GM12878 (cell line): ENCODE results near the gene IL37. TPM values are rescaled to one million over a fixed set of nuclear protein-coding genes. Genes with fewer than 3 reads are reported as not detected.

ENCODE experiments used
- ATAC-seq: fragments of 200-7000 bp; cut with Tn5 transposase; 3 replicates; pipeline ENCODE4 v1.9.1; 2020; ENCODE audit warnings: mild to moderate bottlenecking, moderate library complexity
- BruUV-seq: library from RNA; stranded (reverse); fragments of 400-500 nt; replicated peaks from 2 replicates; lab custom pipeline; 2021; lab: Mats Ljungman, UMichigan
- CTCF ChIA-PET: fragments of 300-600 bp; sonication (Branson Sonifier 250); formaldehyde crosslinking; extraction: SDS; loops from one replicate; lab custom pipeline; 2021; ENCODE audit warnings: inconsistent platforms; lab: Yijun Ruan, JAX
- POLR2A ChIA-PET: fragments of 350-600 bp; formaldehyde crosslinking; extraction: SDS; loops from one replicate; lab custom pipeline; 2021; ENCODE audit warnings: inconsistent platforms; lab: Charles Lee
- RAD21 ChIA-PET: fragments of 300-600 bp; sonication (Branson Sonifier 250); formaldehyde crosslinking; loops from one replicate; lab custom pipeline; 2023; ENCODE audit warnings: antibody characterized with exemption; ENCODE audit not compliant: unreplicated experiment; lab: Charles Lee
- SMC1A ChIA-PET: fragments of 300-600 bp; sonication (Branson Sonifier 250); formaldehyde crosslinking; loops from one replicate; lab custom pipeline; 2023; ENCODE audit not compliant: unreplicated experiment, uncharacterized antibody; lab: Charles Lee
- DNase-seq: peaks from one replicate; pipeline ENCODE4 v3.0.0-alpha.2; 2011; ENCODE audit warnings: low read depth, low spot score
- FAIRE-seq: peaks from 3 replicates; lab custom pipeline; 2011; peaks lifted over from hg19 to GRCh38; lab: Jason Lieb, UNC
- H2AFZ ChIP-seq: 2 replicates; pipeline ENCODE4 v1.6.0; 2011; ENCODE audit warnings: low read depth, low read length, control low read depth; ENCODE audit not compliant: control insufficient read depth
- H3K27ac ChIP-seq: 2 replicates; pipeline ENCODE4 v1.5.1; 2011; ENCODE audit warnings: control low read depth; ENCODE audit not compliant: control insufficient read depth, insufficient read depth
- H3K27me3 ChIP-seq, 2 experiments: replicated peaks in 1 of 2; 2 replicates each; pipeline versions ENCODE4 v1.6.0 to v1.6.1; 2011; ENCODE audit warnings: low read length in 1 of 2; ENCODE audit not compliant: control insufficient read depth in 2 of 2, insufficient read depth in 2 of 2
- H3K36me3 ChIP-seq, 2 experiments: 2 replicates each; pipeline ENCODE4 v1.5.1; 2011; ENCODE audit warnings: low read length in 1 of 2; ENCODE audit not compliant: control insufficient read depth in 2 of 2, insufficient read depth in 2 of 2
- H3K4me1 ChIP-seq: 2 replicates; pipeline ENCODE4 v1.6.1; 2011; ENCODE audit warnings: mild to moderate bottlenecking, low read length, moderate library complexity, mixed read lengths; ENCODE audit not compliant: control insufficient read depth, insufficient read depth
- H3K4me2 ChIP-seq: 2 replicates; pipeline ENCODE4 v1.6.0; 2011; ENCODE audit warnings: control low read depth; ENCODE audit not compliant: control insufficient read depth, insufficient read depth
- H3K4me3 ChIP-seq: fragments of 200-600 bp; sonication (generic); 2 replicates; pipeline ENCODE4 v1.5.1; 2016
- H3K79me2 ChIP-seq: 2 replicates; pipeline ENCODE4 v1.6.0; 2011; ENCODE audit warnings: low read length; ENCODE audit not compliant: control insufficient read depth, insufficient read depth
- H3K9ac ChIP-seq: 2 replicates; pipeline ENCODE4 v1.8.0; 2011; ENCODE audit warnings: low read length, control low read depth, mixed read lengths; ENCODE audit not compliant: control insufficient read depth, insufficient read depth
- H3K9me3 ChIP-seq: replicated peaks from 3 replicates; pipeline ENCODE4 v1.5.1; 2011; ENCODE audit warnings: mild to moderate bottlenecking, low read length; ENCODE audit not compliant: control insufficient read depth, insufficient read depth
- H4K20me1 ChIP-seq: 2 replicates; pipeline ENCODE4 v1.6.0; 2011; ENCODE audit not compliant: control insufficient read depth, insufficient read depth
- BCL11A ChIP-seq: IDR thresholded peaks from 2 replicates; pipeline ENCODE4 v1.6.1; 2011; ENCODE audit warnings: low read depth, low read length
- BRCA1 ChIP-seq: IDR thresholded peaks from 2 replicates; pipeline ENCODE4 v1.6.1; 2011; ENCODE audit warnings: low read depth, low read length, improper control_type of control experiment
- CHD2 ChIP-seq: IDR thresholded peaks from 2 replicates; pipeline ENCODE4 v1.6.1; 2011; ENCODE audit warnings: low read depth, low read length, improper control_type of control experiment, borderline replicate concordance
- EED ChIP-seq: sonication (generic); IDR thresholded peaks from 2 replicates; pipeline ENCODE4 v1.6.1; 2016; ENCODE audit warnings: antibody characterized with exemption, low read depth
- ESRRA ChIP-seq: IDR thresholded peaks from 2 replicates; pipeline ENCODE4 v1.6.1; 2012; ENCODE audit warnings: mild to moderate bottlenecking, low read length, improper control_type of control experiment
- KAT2A ChIP-seq: conservative IDR thresholded peaks from 2 replicates; pipeline ENCODE4 v1.6.1; 2011; ENCODE audit warnings: low read depth, low read length; ENCODE audit not compliant: control insufficient read depth
- NBN ChIP-seq: fragments of 450-650 bp; IDR thresholded peaks from 2 replicates; pipeline ENCODE4 v1.6.1; 2016
- NFIC ChIP-seq: IDR thresholded peaks from 2 replicates; pipeline ENCODE4 v1.6.1; 2012; ENCODE audit warnings: low read depth, mild to moderate bottlenecking, inconsistent platforms, low read length, moderate library complexity
- NR2C1 ChIP-seq: fragments of 450-650 bp; IDR thresholded peaks from 2 replicates; pipeline ENCODE4 v1.6.1; 2017; ENCODE audit warnings: antibody characterized with exemption, mild to moderate bottlenecking, moderate library complexity
- NR2F1 ChIP-seq: fragments of 450-650 bp; conservative IDR thresholded peaks from 2 replicates; pipeline ENCODE4 v1.6.1; 2017; ENCODE audit warnings: mild to moderate bottlenecking
- POU2F2 ChIP-seq: IDR thresholded peaks from 3 replicates; pipeline ENCODE4 v1.6.1; 2011; ENCODE audit warnings: low read depth, mild to moderate bottlenecking, low read length, borderline replicate concordance
- RAD21 ChIP-seq: IDR thresholded peaks from 2 replicates; pipeline ENCODE4 v1.6.1; 2011; ENCODE audit warnings: mild to moderate bottlenecking, low read depth, low read length, moderate library complexity; ENCODE audit not compliant: insufficient read depth
- SRF ChIP-seq, 2 experiments: IDR thresholded peaks; 2 replicates each; pipeline ENCODE4 v1.6.1; 2011; ENCODE audit warnings: low read depth in 2 of 2, low read length in 2 of 2, mild to moderate bottlenecking in 1 of 2, moderate library complexity in 1 of 2
- WGBS: methylation state at CpG from one replicate; pipeline ENCODE4 v1.1.6; 2016; ENCODE audit warnings: low lambda C conversion rate; ENCODE audit not compliant: insufficient replicate concordance, insufficient coverage; ENCODE audit errors: missing lambda C conversion rate; 5-methylcytosine and 5-hydroxymethylcytosine counted together
- in situ Hi-C: fragments of 300-500 bp; cut with MboI; formaldehyde crosslinking; loops from 9 replicates; pipeline ENCODE4 v1.14.3; 2018; ENCODE audit warnings: mixed read lengths
- intact Hi-C: fragments of 100-400 bp; cut with micrococcal nuclease; formaldehyde crosslinking; loops from one replicate; pipeline ENCODE4 v1.14.2; 2022; ENCODE audit not compliant: unreplicated experiment
- polyA plus RNA-seq, 11 experiments: library from polyadenylated mRNA; depleted of rRNA in 4 of 11; unstranded in 6 of 11; stranded (reverse) in 5 of 11; fragments of >200 nt; fragmentation: Nextera tagmentation in 4 of 11; fragmentation: Illumina TruSeq in 1 of 11; extraction: Ambion mirVana in 4 of 11; extraction: Trizol in 1 of 11; gene quantifications; 1 replicate in 1 of 11; 2 replicates in 10 of 11; pipeline versions ENCODE4 v1.2.1 to v1.2.3, GENCODE V29; 2011 to 2016; ENCODE audit warnings: inconsistent platforms in 2 of 11, missing spikeins in 2 of 11, low read depth in 1 of 11
- total RNA-seq, 4 experiments: library from RNA; depleted of rRNA in 3 of 4; stranded (reverse); fragments of >200 nt in 3 of 4; fragmentation: Illumina TruSeq in 1 of 4; extraction: Trizol in 1 of 4; gene quantifications; 2 replicates each; pipeline versions ENCODE4 v1.2.1 to v1.2.3, GENCODE V29; 2013 to 2021
- TF ChIP-seq, protein P1 (sequence below): fragments of 450-650 bp; IDR thresholded peaks from 2 replicates; pipeline ENCODE4 v1.6.1; 2016; ENCODE audit warnings: mild to moderate bottlenecking, moderate library complexity, borderline replicate concordance
- TF ChIP-seq, protein P2 (sequence below): fragments of 450-650 bp; IDR thresholded peaks from 2 replicates; pipeline ENCODE4 v1.6.1; 2017; ENCODE audit warnings: borderline replicate concordance
- TF ChIP-seq, protein P3 (sequence below), 3 experiments: IDR thresholded peaks in 2 of 3; conservative IDR thresholded peaks in 1 of 3; 2 replicates each; pipeline ENCODE4 v1.5.1; 2011; ENCODE audit warnings: low read depth in 3 of 3, low read length in 3 of 3, mild to moderate bottlenecking in 3 of 3, control low read depth in 2 of 3, moderate library complexity in 2 of 3, inconsistent platforms in 1 of 3, mixed read lengths in 1 of 3; ENCODE audit not compliant: control insufficient read depth in 2 of 3, insufficient read depth in 1 of 3; ENCODE audit errors: extremely low read depth in 1 of 3

Gene IL37
- total and polyA plus RNA-seq, 10 of the 15 experiments (the other 5 are each of a cell fraction or from before 2014, with no cell fraction given): 0.41 to 0.54 TPM; not detected in 8

DNA sequence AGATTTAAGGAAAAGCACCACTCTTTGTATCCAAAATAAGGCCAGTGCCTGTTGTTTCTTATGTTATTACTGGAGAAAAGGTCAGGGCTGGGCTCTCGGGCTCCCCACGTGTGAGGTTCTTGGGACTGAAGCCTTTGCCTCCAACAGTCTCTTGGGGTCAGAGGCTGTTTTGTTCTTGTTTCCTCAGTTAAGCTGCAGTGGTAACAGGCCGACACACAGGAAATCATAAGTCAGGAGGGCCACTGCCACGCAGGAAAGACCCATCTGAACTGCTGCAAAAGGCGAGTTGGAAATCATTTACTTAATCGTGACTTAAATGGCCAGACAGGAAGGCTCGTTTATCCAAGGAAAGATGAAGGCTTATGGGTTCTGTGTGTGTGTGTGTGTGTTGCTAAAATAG is 30.3 kb upstream of the IL37 start:
- peak overlapping the region; percentile 75 for H3K27ac ChIP-seq
- no peaks in the 10 kb centered on the region for H4K20me1 ChIP-seq
- ChIA-PET SMC1A (interaction anchor here (1.0 to 12.1 kb wide), 13 partner anchors 10 to 152 kb away, joined by 3 to 362 read pairs (median 7); partner anchors contain the start of gene IL1B), RAD21 (interaction anchor here (0.6 to 11.8 kb wide), 14 partner anchors 38 to 203 kb away, joined by 3 to 281 read pairs (median 4); partner anchors contain the start of gene IL1B), CTCF (interaction anchor here (0.8 to 12.0 kb wide), 9 partner anchors 9 to 156 kb away, joined by 3 to 496 read pairs (median 6); no protein-coding TSS in a partner anchor), POLR2A (interaction anchor here (0.5 to 1.4 kb wide), 6 partner anchors 77 to 297 kb away, joined by 3 to 7 read pairs (median 3); no protein-coding TSS in a partner anchor)
- peaks cover 31% of the 10 kb centered on the region for H3K4me1 ChIP-seq
- H3K27me3 ChIP-seq: no peaks in the 10 kb centered on the region
- H3K9me3 ChIP-seq: no peaks in the 10 kb centered on the region
- peak overlapping the region; percentile 61 for H2AFZ ChIP-seq
- 6% methylated on average over 7 of the region's 7 CpGs for WGBS
- ATAC-seq: peak; percentile 53
- H3K9ac ChIP-seq: no peak overlapping the region
- H3K79me2 ChIP-seq: no peaks in the 10 kb centered on the region
- peak; percentile 33 for DNase-seq
- no peak for FAIRE-seq
- no peak overlapping the region for H3K4me3 ChIP-seq
- no TSS peak for BruUV-seq
- in situ Hi-C loops: no loop called here
- H3K4me2 ChIP-seq: peak overlapping the region; percentile 56; the same call in 1 of the 2 replicates
- H3K36me3 ChIP-seq: no peaks in the 10 kb centered on the region
- intact Hi-C loops: loop anchor here (2.0 kb wide), 3 partner anchors 40 to 76 kb away; no protein-coding TSS in a partner anchor
- TF ChIP-seq KAT2A (no peak), NR2C1 (0 out of 2 replicates have a peak, but pooled peaks have one; percentile 16), NFIC (no peak), ESRRA (no peak), BCL11A (0 out of 2 replicates have a peak, but pooled peaks have one; percentile 17), BRCA1 (no peak), RAD21 (0 out of 2 replicates have a peak, but pooled peaks have one; percentile 4), NR2F1 (0 out of 2 replicates have a peak, but pooled peaks have one; percentile 9), CHD2 (0 out of 2 replicates have a peak, but pooled peaks have one; percentile 5), NBN (no peak), EED (0 out of 2 replicates have a peak, but pooled peaks have one; percentile 7), SRF (IDR thresholded peaks at IDR 0.05; ENCODE audit: low read depth in 2 of 2, low read length in 2 of 2) (no peak), POU2F2 (no peak)
- TF ChIP-seq, protein P1, sequence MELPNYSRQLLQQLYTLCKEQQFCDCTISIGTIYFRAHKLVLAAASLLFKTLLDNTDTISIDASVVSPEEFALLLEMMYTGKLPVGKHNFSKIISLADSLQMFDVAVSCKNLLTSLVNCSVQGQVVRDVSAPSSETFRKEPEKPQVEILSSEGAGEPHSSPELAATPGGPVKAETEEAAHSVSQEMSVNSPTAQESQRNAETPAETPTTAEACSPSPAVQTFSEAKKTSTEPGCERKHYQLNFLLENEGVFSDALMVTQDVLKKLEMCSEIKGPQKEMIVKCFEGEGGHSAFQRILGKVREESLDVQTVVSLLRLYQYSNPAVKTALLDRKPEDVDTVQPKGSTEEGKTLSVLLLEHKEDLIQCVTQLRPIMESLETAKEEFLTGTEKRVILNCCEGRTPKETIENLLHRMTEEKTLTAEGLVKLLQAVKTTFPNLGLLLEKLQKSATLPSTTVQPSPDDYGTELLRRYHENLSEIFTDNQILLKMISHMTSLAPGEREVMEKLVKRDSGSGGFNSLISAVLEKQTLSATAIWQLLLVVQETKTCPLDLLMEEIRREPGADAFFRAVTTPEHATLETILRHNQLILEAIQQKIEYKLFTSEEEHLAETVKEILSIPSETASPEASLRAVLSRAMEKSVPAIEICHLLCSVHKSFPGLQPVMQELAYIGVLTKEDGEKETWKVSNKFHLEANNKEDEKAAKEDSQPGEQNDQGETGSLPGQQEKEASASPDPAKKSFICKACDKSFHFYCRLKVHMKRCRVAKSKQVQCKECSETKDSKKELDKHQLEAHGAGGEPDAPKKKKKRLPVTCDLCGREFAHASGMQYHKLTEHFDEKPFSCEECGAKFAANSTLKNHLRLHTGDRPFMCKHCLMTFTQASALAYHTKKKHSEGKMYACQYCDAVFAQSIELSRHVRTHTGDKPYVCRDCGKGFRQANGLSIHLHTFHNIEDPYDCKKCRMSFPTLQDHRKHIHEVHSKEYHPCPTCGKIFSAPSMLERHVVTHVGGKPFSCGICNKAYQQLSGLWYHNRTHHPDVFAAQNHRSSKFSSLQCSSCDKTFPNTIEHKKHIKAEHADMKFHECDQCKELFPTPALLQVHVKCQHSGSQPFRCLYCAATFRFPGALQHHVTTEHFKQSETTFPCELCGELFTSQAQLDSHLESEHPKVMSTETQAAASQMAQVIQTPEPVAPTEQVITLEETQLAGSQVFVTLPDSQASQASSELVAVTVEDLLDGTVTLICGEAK: no peak
- TF ChIP-seq, protein P2, sequence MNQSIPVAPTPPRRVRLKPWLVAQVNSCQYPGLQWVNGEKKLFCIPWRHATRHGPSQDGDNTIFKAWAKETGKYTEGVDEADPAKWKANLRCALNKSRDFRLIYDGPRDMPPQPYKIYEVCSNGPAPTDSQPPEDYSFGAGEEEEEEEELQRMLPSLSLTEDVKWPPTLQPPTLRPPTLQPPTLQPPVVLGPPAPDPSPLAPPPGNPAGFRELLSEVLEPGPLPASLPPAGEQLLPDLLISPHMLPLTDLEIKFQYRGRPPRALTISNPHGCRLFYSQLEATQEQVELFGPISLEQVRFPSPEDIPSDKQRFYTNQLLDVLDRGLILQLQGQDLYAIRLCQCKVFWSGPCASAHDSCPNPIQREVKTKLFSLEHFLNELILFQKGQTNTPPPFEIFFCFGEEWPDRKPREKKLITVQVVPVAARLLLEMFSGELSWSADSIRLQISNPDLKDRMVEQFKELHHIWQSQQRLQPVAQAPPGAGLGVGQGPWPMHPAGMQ: no peak
- TF ChIP-seq, protein P3, sequence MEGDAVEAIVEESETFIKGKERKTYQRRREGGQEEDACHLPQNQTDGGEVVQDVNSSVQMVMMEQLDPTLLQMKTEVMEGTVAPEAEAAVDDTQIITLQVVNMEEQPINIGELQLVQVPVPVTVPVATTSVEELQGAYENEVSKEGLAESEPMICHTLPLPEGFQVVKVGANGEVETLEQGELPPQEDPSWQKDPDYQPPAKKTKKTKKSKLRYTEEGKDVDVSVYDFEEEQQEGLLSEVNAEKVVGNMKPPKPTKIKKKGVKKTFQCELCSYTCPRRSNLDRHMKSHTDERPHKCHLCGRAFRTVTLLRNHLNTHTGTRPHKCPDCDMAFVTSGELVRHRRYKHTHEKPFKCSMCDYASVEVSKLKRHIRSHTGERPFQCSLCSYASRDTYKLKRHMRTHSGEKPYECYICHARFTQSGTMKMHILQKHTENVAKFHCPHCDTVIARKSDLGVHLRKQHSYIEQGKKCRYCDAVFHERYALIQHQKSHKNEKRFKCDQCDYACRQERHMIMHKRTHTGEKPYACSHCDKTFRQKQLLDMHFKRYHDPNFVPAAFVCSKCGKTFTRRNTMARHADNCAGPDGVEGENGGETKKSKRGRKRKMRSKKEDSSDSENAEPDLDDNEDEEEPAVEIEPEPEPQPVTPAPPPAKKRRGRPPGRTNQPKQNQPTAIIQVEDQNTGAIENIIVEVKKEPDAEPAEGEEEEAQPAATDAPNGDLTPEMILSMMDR (IDR thresholded peaks at IDR 0.05 in 2 of 3, conservative IDR thresholded peaks at IDR 0.05 in 1 of 3; ENCODE audit: control insufficient read depth in 2 of 3, extremely low read depth in 1 of 3, insufficient read depth in 1 of 3, low read depth in 3 of 3, low read length in 3 of 3): no peak
